Measurements from ENCODE around the gene ZFAND6. TPM values are rescaled to one million over a fixed set of nuclear protein-coding genes. Genes with fewer than 3 reads are reported as not detected.

ZFAND6 gene
- polyA plus RNA-seq, 1 donor from 2014 or later, result 353 TPM

DNA sequence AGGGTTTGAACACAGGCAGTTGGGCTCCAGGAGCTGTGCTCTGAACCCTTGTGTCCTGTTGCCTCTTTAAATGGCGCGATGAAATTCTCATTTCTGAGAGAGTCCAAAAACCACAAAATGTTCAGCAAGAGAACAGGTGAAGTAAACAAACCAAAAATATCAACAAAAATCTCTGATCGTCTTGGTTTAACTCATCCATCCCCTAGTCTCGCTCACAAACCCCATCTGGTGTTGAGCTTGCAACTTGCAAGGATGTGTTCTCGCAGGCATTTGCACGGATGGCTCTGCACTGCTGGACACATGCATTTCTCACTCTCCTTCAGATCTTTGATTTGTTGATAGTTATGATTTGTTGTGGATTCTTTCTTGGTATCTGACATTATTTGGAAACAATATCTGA is 124.4 kb downstream of the ZFAND6 start:
- Histone ChIP-seq H3K9me3 (ENCODE audit: low read length) (no peaks in the 10 kb centered on the region), H4K20me1 (ENCODE audit: insufficient read depth) (no peaks in the 10 kb centered on the region), H2AFZ (ENCODE audit: low read depth, low read length) (no peak overlapping the region), H3K27ac (ENCODE audit: low read length) (no peak overlapping the region), H3K9me2 (ENCODE audit: insufficient read depth, low read length) (no peaks in the 10 kb centered on the region), H3K27me3 (ENCODE audit: insufficient read depth, low read depth, low read length) (no peaks in the 10 kb centered on the region), H3K36me3 (ENCODE audit: insufficient read depth, low read length) (no peaks in the 10 kb centered on the region), H3F3A (ENCODE audit: insufficient read depth, low read length, poor library complexity, severe bottlenecking) (no peaks in the 10 kb centered on the region), H3K4me2 (ENCODE audit: low read length) (no peak overlapping the region), H3K4me3 (ENCODE audit: low read length) (no peak overlapping the region), H3K9ac (ENCODE audit: low read length) (no peak overlapping the region), H3K79me2 (replicated peaks; ENCODE audit: insufficient read depth, low read length) (no peaks in the 10 kb centered on the region)
- TF ChIP-seq RAD21 (conservative IDR thresholded peaks at IDR 0.05) (peak; percentile 35), MXI1 (conservative IDR thresholded peaks at IDR 0.05; ENCODE audit: poor library complexity, severe bottlenecking) (no peak), TAF1 (IDR thresholded peaks at IDR 0.05; ENCODE audit: low read depth) (no peak), POLR2AphosphoS5 (IDR thresholded peaks at IDR 0.05) (no peak), SMC3 (conservative IDR thresholded peaks at IDR 0.05; ENCODE audit: poor library complexity) (peak; percentile 44), EP300 (conservative IDR thresholded peaks at IDR 0.05; ENCODE audit: poor library complexity, severe bottlenecking) (no peak), EZH2 (IDR thresholded peaks at IDR 0.05; ENCODE audit: borderline replicate concordance, insufficient read depth, low read length, poor library complexity, severe bottlenecking) (no peak)
- TF ChIP-seq, protein P1, sequence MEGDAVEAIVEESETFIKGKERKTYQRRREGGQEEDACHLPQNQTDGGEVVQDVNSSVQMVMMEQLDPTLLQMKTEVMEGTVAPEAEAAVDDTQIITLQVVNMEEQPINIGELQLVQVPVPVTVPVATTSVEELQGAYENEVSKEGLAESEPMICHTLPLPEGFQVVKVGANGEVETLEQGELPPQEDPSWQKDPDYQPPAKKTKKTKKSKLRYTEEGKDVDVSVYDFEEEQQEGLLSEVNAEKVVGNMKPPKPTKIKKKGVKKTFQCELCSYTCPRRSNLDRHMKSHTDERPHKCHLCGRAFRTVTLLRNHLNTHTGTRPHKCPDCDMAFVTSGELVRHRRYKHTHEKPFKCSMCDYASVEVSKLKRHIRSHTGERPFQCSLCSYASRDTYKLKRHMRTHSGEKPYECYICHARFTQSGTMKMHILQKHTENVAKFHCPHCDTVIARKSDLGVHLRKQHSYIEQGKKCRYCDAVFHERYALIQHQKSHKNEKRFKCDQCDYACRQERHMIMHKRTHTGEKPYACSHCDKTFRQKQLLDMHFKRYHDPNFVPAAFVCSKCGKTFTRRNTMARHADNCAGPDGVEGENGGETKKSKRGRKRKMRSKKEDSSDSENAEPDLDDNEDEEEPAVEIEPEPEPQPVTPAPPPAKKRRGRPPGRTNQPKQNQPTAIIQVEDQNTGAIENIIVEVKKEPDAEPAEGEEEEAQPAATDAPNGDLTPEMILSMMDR (IDR thresholded peaks at IDR 0.05; ENCODE audit: poor library complexity, severe bottlenecking), result no peak
- TF ChIP-seq, protein P2, sequence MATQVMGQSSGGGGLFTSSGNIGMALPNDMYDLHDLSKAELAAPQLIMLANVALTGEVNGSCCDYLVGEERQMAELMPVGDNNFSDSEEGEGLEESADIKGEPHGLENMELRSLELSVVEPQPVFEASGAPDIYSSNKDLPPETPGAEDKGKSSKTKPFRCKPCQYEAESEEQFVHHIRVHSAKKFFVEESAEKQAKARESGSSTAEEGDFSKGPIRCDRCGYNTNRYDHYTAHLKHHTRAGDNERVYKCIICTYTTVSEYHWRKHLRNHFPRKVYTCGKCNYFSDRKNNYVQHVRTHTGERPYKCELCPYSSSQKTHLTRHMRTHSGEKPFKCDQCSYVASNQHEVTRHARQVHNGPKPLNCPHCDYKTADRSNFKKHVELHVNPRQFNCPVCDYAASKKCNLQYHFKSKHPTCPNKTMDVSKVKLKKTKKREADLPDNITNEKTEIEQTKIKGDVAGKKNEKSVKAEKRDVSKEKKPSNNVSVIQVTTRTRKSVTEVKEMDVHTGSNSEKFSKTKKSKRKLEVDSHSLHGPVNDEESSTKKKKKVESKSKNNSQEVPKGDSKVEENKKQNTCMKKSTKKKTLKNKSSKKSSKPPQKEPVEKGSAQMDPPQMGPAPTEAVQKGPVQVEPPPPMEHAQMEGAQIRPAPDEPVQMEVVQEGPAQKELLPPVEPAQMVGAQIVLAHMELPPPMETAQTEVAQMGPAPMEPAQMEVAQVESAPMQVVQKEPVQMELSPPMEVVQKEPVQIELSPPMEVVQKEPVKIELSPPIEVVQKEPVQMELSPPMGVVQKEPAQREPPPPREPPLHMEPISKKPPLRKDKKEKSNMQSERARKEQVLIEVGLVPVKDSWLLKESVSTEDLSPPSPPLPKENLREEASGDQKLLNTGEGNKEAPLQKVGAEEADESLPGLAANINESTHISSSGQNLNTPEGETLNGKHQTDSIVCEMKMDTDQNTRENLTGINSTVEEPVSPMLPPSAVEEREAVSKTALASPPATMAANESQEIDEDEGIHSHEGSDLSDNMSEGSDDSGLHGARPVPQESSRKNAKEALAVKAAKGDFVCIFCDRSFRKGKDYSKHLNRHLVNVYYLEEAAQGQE (IDR thresholded peaks at IDR 0.05; ENCODE audit: borderline replicate concordance), result no peak

- H3K9ac ChIP-seq (ENCODE audit: low read length), result no peak overlapping the region
- H3F3A ChIP-seq (ENCODE audit: insufficient read depth, low read length, poor library complexity, severe bottlenecking), result no peaks in the 10 kb centered on the region
- H3K4me2 ChIP-seq (ENCODE audit: low read length), result no peak overlapping the region
- no peaks in the 10 kb centered on the region for H3K36me3 ChIP-seq (ENCODE audit: insufficient read depth, low read length)
- no peaks in the 10 kb centered on the region for H3K27me3 ChIP-seq (ENCODE audit: insufficient read depth, low read depth, low read length)
- no peak overlapping the region for H3K4me3 ChIP-seq (ENCODE audit: low read length)
- no peaks in the 10 kb centered on the region for H3K9me2 ChIP-seq (ENCODE audit: insufficient read depth, low read length)
- no peaks in the 10 kb centered on the region for H3K79me2 ChIP-seq (replicated peaks; ENCODE audit: insufficient read depth, low read length)
- TF ChIP-seq SMC3 (conservative IDR thresholded peaks at IDR 0.05; ENCODE audit: poor library complexity) (no peak), POLR2AphosphoS5 (IDR thresholded peaks at IDR 0.05) (no peak), EP300 (conservative IDR thresholded peaks at IDR 0.05; ENCODE audit: poor library complexity, severe bottlenecking) (no peak), TAF1 (IDR thresholded peaks at IDR 0.05; ENCODE audit: low read depth) (no peak), EZH2 (IDR thresholded peaks at IDR 0.05; ENCODE audit: borderline replicate concordance, insufficient read depth, low read length, poor library complexity, severe bottlenecking) (no peak)
- TF ChIP-seq, protein P2 (IDR thresholded peaks at IDR 0.05; ENCODE audit: borderline replicate concordance), result no peak
- TF ChIP-seq, protein P1 (IDR thresholded peaks at IDR 0.05; ENCODE audit: poor library complexity, severe bottlenecking), result no peak
- no peak overlapping the region for H3K27ac ChIP-seq (ENCODE audit: low read length)
- no peaks in the 10 kb centered on the region for H4K20me1 ChIP-seq (ENCODE audit: insufficient read depth)
- H3K9me3 ChIP-seq (ENCODE audit: low read length), result no peaks in the 10 kb centered on the region
- no peak overlapping the region for H2AFZ ChIP-seq (ENCODE audit: low read depth, low read length)
These were observed 125.1 kb downstream of the ZFAND6 start for GRCh38 chr15:80184554-80184953.
